Natural killer cell (primary cell): ENCODE data around the gene ACOT7. TPM values are rescaled to one million over a fixed set of nuclear protein-coding genes. Genes with fewer than 3 reads are reported as not detected.

ENCODE experiments used
- ATAC-seq, 3 donors: fragments of 150-1000 bp in 2 of 3; fragments of 200-7000 bp in 1 of 3; cut with Tn5 transposase; 1 replicate in 1 of 3; 2 replicates in 2 of 3; pipeline ENCODE4 v1.10.0; 2021; ENCODE audit warnings: mild to moderate bottlenecking in 2 of 3, moderate library complexity in 2 of 3
- DNase-seq, 2 donors: peaks; one replicate each; pipeline versions ENCODE4 v3.0.0 to v3.0.0-alpha.2; 2013 to 2021; ENCODE audit warnings: mixed read lengths in 1 of 2
- H3K27ac ChIP-seq: one replicate; pipeline ENCODE4 v1.5.1; 2013; ENCODE audit warnings: mild to moderate bottlenecking, low read length
- H3K27me3 ChIP-seq: one replicate; pipeline ENCODE4 v1.6.1; 2013; ENCODE audit warnings: low read length; ENCODE audit not compliant: control insufficient read depth, insufficient read depth
- H3K36me3 ChIP-seq: one replicate; pipeline ENCODE4 v1.6.1; 2013; ENCODE audit warnings: low read length; ENCODE audit not compliant: control insufficient read depth, insufficient read depth
- H3K4me1 ChIP-seq: one replicate; pipeline ENCODE4 v1.6.1; 2013; ENCODE audit warnings: low read length; ENCODE audit not compliant: control insufficient read depth, insufficient read depth
- H3K4me3 ChIP-seq: one replicate; pipeline ENCODE4 v1.5.1; 2013; ENCODE audit warnings: low read length
- H3K9me3 ChIP-seq: one replicate; pipeline ENCODE4 v1.6.1; 2013; ENCODE audit warnings: low read length; ENCODE audit not compliant: control insufficient read depth, insufficient read depth
- H3K27ac Mint-ChIP-seq, 2 donors: one replicate each; pipeline ENCODE4 v1.8.0; 2022; ENCODE audit warnings: mild to moderate bottlenecking in 2 of 2, mixed read lengths in 2 of 2, moderate library complexity in 1 of 2
- H3K27me3 Mint-ChIP-seq, 2 donors: one replicate each; pipeline ENCODE4 v1.8.0; 2022; ENCODE audit warnings: low read depth in 2 of 2, mixed read lengths in 2 of 2
- H3K36me3 Mint-ChIP-seq: one replicate; pipeline ENCODE4 v1.8.0; 2022; ENCODE audit warnings: mixed read lengths
- H3K4me1 Mint-ChIP-seq, 2 donors: one replicate each; pipeline ENCODE4 v1.8.0; 2022; ENCODE audit warnings: mixed read lengths in 2 of 2
- H3K4me3 Mint-ChIP-seq: one replicate; pipeline ENCODE4 v1.8.0; 2022; ENCODE audit warnings: mild to moderate bottlenecking, moderate library complexity, mixed read lengths
- H3K9me3 Mint-ChIP-seq, 2 donors: one replicate each; pipeline ENCODE4 v1.8.0; 2022; ENCODE audit warnings: mixed read lengths in 2 of 2
- CTCF ChIP-seq: fragments of 200-600 bp; IDR thresholded peaks from one replicate; pipeline ENCODE4 v1.8.0; 2022; ENCODE audit warnings: antibody characterized with exemption
- WGBS: methylation state at CpG from one replicate; pipeline ENCODE4 v1.1.7; 2013; ENCODE audit warnings: missing lambda C conversion rate; ENCODE audit not compliant: insufficient coverage; 5-methylcytosine and 5-hydroxymethylcytosine counted together
- intact Hi-C: fragments of 100-400 bp; cut with micrococcal nuclease; formaldehyde crosslinking; loops from one replicate; pipeline ENCODE4 v1.14.2; 2022
- total RNA-seq, 4 donors: library from RNA; stranded (reverse); fragments of 120-200 nt in 1 of 4; gene quantifications; one replicate each; pipeline versions ENCODE4 v1.2.3 to v1.2.4, GENCODE V29; 2013 to 2022

ACOT7 gene
- total RNA-seq, 3 donors from 2014 or later (not counting 1 experiment from before 2014, with no cell fraction given), result 11.5 to 16.9 (median 15.4) TPM

DNA sequence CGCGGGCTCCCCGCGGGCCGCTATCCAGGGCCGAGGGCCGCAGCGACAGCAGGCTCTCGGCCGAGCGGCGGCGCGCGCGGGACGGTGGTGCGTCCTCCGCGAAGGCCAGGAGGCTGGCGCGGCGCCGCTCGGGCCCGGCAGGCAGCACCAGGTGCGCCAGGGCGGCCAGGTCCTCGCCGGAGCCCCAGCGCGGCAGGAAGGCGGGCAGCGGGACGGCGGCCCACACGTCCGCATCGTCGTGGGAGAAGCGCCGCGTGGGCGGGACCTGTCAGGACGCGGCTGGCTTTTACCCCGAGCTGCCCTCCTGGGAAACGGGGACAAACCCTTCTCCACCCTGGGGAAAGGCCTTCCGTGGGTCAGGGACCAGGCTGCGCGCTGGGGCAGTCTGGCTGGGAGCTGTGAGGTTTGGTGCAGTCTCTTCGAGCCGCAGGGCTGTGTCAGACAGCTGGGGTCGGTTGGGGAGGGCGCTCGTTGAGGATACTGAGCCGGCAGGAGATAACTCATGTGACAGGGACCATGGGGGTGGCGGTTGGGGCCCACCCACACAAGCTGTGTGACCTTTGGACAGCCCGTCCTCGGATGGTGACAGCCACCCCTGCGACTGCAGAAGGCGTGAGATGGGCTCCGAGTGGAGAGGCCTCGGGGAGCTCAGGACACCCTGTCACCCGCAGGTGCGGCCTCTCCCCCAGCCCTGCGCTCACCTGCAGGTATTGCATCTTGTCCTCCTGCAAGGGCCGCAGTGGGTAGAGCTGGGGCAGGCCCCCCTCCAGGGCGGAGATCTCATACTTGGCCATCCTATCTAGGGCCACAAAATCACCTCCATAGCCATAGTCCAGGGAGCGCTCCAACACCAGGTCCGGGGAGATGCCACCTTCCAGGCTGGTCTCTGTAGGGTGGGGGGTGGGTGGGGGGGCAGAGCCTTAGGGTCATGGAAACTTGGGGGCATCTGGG is 143.6 kb downstream of the ACOT7 start:
- peaks cover 25% of the 10 kb centered on the region for H3K27me3 ChIP-seq
- Mint-ChIP-seq H3K4me3 (no peak overlapping the region), H3K27ac (no peak overlapping the region), H3K27me3 (peaks cover 11 to 20% of the 10 kb centered on the region in 2 donors), H3K36me3 (no peaks in the 10 kb centered on the region), H3K9me3 (no peaks in the 10 kb centered on the region), H3K4me1 (peaks cover 0 to 8% of the 10 kb centered on the region in 2 donors)
- no peak overlapping the region for H3K27ac ChIP-seq
- WGBS, result 18% methylated on average over 69 of the region's 71 CpGs
- no peak overlapping the region for H3K4me3 ChIP-seq
- DNase-seq (no peak), ATAC-seq (no peak)
- no peaks in the 10 kb centered on the region for H3K36me3 ChIP-seq
- intact Hi-C loops, result loop anchor here (5.0 kb wide), 1 partner anchor 47 kb away; no protein-coding TSS in a partner anchor
- H3K9me3 ChIP-seq, result no peaks in the 10 kb centered on the region
- peaks cover 31% of the 10 kb centered on the region for H3K4me1 ChIP-seq
- TF ChIP-seq CTCF, result no peak

GRCh38 chr1:6248932-6249738 is 144.4 kb downstream of the ACOT7 start:
- Mint-ChIP-seq H3K4me3 (no peak overlapping the region), H3K27ac (no peak overlapping the region), H3K9me3 (no peaks in the 10 kb centered on the region), H3K4me1 (peaks cover 0 to 8% of the 10 kb centered on the region in 2 donors), H3K27me3 (peaks cover 11 to 23% of the 10 kb centered on the region in 2 donors), H3K36me3 (no peaks in the 10 kb centered on the region)
- 8% methylated on average over 96 of the region's 96 CpGs for WGBS
- Histone ChIP-seq H3K4me1 (peaks cover 31% of the 10 kb centered on the region), H3K27me3 (peaks cover 31% of the 10 kb centered on the region), H3K36me3 (no peaks in the 10 kb centered on the region), H3K4me3 (no peak overlapping the region), H3K9me3 (no peaks in the 10 kb centered on the region), H3K27ac (no peak overlapping the region)
- TF ChIP-seq CTCF, result no peak
- ATAC-seq (no peak), DNase-seq (no peak)
- intact Hi-C loops, result loop anchor here (5.0 kb wide), 1 partner anchor 48 kb away; no protein-coding TSS in a partner anchor

GRCh38 chr1:6248161-6248776 is 145.3 kb downstream of the ACOT7 start:
- Histone ChIP-seq H3K27ac (no peak overlapping the region), H3K4me3 (no peak overlapping the region), H3K36me3 (no peaks in the 10 kb centered on the region), H3K27me3 (peaks cover 39% of the 10 kb centered on the region), H3K4me1 (peaks cover 31% of the 10 kb centered on the region), H3K9me3 (no peaks in the 10 kb centered on the region)
- 91% methylated on average over 14 of the region's 14 CpGs for WGBS
- peaks cover 0 to 8% of the 10 kb centered on the region in 2 donors for H3K4me1 Mint-ChIP-seq
- H3K4me3 Mint-ChIP-seq, result peak overlapping the region; percentile 25
- intact Hi-C loops, result loop anchor here (5.0 kb wide), 1 partner anchor 49 kb away; no protein-coding TSS in a partner anchor
- H3K9me3 Mint-ChIP-seq, result no peaks in the 10 kb centered on the region
- no peak overlapping the region for H3K27ac Mint-ChIP-seq
- peaks cover 11 to 30% of the 10 kb centered on the region in 2 donors for H3K27me3 Mint-ChIP-seq
- no peak for DNase-seq
- no peaks in the 10 kb centered on the region for H3K36me3 Mint-ChIP-seq
- ATAC-seq, result no peak
- TF ChIP-seq CTCF, result no peak
